SU-DHL-6 (cell line): ENCODE measurements around the gene TMEM129.

Source experiments
- CTCF ChIP-seq: fragments of 200-600 bp; sonication (generic); IDR thresholded peaks from one replicate; pipeline ENCODE4 v1.5.1; 2017; ENCODE audit warnings: antibody characterized with exemption, mild to moderate bottlenecking, low read length, moderate library complexity; ENCODE audit not compliant: insufficient read depth, poor library complexity, severe bottlenecking
- EZH2phosphoT487 ChIP-seq: fragments of 200-600 bp; sonication (generic), shearing (Covaris generic); conservative IDR thresholded peaks from 2 replicates; pipeline ENCODE4 v1.6.1; 2018; ENCODE audit warnings: mild to moderate bottlenecking, antibody characterized with exemption, low read length, moderate library complexity, mixed read lengths

DNA sequence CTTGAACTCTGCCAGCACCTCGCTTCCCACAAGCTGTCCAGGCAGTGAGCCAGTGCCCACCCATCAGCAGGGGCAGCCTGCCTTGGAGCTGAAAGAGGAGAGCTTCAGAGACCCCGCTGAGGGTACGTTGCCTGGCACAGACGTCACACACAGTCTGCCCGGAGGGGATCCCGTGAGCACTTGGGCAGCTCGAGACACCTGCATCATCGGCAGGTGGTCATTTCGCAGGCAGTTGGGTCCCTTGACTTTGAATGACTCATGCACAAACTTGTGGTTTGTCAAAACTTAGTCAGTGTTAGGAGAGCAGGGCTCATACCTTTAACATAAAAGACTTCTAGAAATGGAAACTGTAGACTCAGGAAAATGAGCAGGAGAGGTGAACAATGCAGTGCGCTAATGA lies 10.1 kb upstream of the TMEM129 start:
- TF ChIP-seq CTCF, result no peak
- no peak for TF ChIP-seq EZH2phosphoT487
